Right atrium auricular region (tissue), 2 donors: ENCODE measurements around the gene DHX29. TPM values are rescaled to one million over a fixed set of nuclear protein-coding genes. Genes with fewer than 3 reads are reported as not detected.

Experiments
- DNase-seq: peaks from one replicate; pipeline ENCODE4 v3.0.0-alpha.2; 2019; ENCODE audit warnings: low spot score
- H3K27ac ChIP-seq, 2 donors: fragments of 200-600 bp; sonication (generic); 1 replicate in 1 of 2; 2 replicates in 1 of 2; pipeline ENCODE4 v1.5.1; 2016 to 2019
- H3K27me3 ChIP-seq, 2 donors: fragments of 200-600 bp; sonication (generic); one replicate each; pipeline versions ENCODE4 v1.5.1 to v1.6.0; 2017 to 2019
- H3K36me3 ChIP-seq: fragments of 200-600 bp; sonication (generic); one replicate; pipeline ENCODE4 v1.5.1; 2016
- H3K4me1 ChIP-seq, 2 donors: fragments of 200-600 bp; sonication (generic); one replicate each; pipeline versions ENCODE4 v1.5.1 to v1.6.0; 2017 to 2019
- H3K4me3 ChIP-seq, 2 donors: fragments of 200-600 bp; sonication (generic); 1 replicate in 1 of 2; 2 replicates in 1 of 2; pipeline ENCODE4 v1.5.1; 2017 to 2019; ENCODE audit warnings: mild to moderate bottlenecking in 1 of 2, moderate library complexity in 1 of 2
- H3K9me3 ChIP-seq, 2 donors: fragments of 200-600 bp; sonication (generic); one replicate each; pipeline ENCODE4 v1.5.1; 2019
- total RNA-seq, 2 donors: library from RNA; depleted of rRNA; stranded (reverse); fragments of >200 nt; gene quantifications; one replicate each; pipeline ENCODE4 v1.1.0, GENCODE V29; 2016
- TF ChIP-seq, protein P1 (sequence below), 2 donors: fragments of 200-600 bp; sonication (generic); IDR thresholded peaks; one replicate each; pipeline ENCODE4 v1.5.1; 2019; ENCODE audit warnings: antibody characterized with exemption in 2 of 2

The DHX29 gene, protein sequence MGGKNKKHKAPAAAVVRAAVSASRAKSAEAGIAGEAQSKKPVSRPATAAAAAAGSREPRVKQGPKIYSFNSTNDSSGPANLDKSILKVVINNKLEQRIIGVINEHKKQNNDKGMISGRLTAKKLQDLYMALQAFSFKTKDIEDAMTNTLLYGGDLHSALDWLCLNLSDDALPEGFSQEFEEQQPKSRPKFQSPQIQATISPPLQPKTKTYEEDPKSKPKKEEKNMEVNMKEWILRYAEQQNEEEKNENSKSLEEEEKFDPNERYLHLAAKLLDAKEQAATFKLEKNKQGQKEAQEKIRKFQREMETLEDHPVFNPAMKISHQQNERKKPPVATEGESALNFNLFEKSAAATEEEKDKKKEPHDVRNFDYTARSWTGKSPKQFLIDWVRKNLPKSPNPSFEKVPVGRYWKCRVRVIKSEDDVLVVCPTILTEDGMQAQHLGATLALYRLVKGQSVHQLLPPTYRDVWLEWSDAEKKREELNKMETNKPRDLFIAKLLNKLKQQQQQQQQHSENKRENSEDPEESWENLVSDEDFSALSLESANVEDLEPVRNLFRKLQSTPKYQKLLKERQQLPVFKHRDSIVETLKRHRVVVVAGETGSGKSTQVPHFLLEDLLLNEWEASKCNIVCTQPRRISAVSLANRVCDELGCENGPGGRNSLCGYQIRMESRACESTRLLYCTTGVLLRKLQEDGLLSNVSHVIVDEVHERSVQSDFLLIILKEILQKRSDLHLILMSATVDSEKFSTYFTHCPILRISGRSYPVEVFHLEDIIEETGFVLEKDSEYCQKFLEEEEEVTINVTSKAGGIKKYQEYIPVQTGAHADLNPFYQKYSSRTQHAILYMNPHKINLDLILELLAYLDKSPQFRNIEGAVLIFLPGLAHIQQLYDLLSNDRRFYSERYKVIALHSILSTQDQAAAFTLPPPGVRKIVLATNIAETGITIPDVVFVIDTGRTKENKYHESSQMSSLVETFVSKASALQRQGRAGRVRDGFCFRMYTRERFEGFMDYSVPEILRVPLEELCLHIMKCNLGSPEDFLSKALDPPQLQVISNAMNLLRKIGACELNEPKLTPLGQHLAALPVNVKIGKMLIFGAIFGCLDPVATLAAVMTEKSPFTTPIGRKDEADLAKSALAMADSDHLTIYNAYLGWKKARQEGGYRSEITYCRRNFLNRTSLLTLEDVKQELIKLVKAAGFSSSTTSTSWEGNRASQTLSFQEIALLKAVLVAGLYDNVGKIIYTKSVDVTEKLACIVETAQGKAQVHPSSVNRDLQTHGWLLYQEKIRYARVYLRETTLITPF (N-terminal part only)
- total RNA-seq = 10 to 100 TPM; 17.5 to 20.9 TPM

DNA sequence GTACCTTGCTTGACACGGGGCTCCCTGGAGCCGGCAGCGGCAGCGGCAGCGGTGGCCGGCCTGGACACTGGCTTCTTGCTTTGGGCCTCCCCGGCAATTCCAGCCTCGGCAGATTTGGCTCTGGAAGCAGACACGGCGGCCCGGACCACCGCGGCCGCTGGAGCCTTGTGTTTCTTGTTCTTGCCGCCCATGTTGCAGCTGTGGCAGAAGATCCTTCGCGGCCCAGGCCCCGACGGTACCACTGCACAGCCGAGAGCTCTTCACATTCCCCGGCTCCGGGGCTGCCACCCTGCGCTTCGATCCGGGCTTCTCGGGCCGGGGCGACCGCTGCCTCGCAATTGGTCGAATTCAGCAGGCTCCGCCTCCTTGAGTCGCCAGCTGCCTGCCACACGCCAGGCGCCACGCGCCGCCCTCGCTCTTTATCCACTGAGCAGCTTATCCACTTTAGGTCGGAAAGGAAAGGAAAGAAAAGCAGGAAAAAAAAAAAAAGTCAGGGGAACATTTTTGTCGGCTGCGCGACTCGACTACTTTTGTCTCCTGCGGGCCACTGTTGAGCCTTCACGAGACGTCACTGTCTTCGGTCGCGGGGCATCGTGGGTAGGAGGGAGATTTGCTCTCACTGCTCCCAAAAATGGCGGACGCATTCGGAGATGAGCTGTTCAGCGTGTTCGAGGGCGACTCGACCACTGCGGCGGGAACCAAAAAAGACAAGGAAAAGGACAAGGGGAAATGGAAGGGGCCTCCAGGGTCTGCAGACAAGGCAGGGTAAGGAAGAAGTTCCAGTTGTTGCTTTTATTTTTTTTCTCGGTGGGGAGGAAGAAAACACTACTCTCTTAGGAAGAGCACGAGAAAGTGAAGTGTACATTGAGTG is at the start of gene DHX29, which contains the start of gene MTREX:
TSS of gene DHX29 (minus strand) at position 312 of the 871 bp plus-strand sequence. CDS start at position 191, 121 bp downstream.
TSS of gene MTREX (plus strand) at position 607 of the 871 bp plus-strand sequence. CDS start at position 632, 25 bp downstream.
- H3K27me3 ChIP-seq = no peaks in the 10 kb centered on the region
- H3K4me3 ChIP-seq = peak within 1 kb of the TSS; percentile 86 to 92
- H3K4me1 ChIP-seq = peaks cover 0 to 57% of the 10 kb centered on the region in 2 donors
- no peaks in the 10 kb centered on the region for H3K9me3 ChIP-seq
- no peaks in the 10 kb centered on the region for H3K36me3 ChIP-seq
- peak; percentile 93 for DNase-seq
- TF ChIP-seq, protein P1, sequence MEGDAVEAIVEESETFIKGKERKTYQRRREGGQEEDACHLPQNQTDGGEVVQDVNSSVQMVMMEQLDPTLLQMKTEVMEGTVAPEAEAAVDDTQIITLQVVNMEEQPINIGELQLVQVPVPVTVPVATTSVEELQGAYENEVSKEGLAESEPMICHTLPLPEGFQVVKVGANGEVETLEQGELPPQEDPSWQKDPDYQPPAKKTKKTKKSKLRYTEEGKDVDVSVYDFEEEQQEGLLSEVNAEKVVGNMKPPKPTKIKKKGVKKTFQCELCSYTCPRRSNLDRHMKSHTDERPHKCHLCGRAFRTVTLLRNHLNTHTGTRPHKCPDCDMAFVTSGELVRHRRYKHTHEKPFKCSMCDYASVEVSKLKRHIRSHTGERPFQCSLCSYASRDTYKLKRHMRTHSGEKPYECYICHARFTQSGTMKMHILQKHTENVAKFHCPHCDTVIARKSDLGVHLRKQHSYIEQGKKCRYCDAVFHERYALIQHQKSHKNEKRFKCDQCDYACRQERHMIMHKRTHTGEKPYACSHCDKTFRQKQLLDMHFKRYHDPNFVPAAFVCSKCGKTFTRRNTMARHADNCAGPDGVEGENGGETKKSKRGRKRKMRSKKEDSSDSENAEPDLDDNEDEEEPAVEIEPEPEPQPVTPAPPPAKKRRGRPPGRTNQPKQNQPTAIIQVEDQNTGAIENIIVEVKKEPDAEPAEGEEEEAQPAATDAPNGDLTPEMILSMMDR (IDR thresholded peaks at IDR 0.05) = no peak
- peak within 1 kb of the TSS; percentile 93 to 98 for H3K27ac ChIP-seq

DNA sequence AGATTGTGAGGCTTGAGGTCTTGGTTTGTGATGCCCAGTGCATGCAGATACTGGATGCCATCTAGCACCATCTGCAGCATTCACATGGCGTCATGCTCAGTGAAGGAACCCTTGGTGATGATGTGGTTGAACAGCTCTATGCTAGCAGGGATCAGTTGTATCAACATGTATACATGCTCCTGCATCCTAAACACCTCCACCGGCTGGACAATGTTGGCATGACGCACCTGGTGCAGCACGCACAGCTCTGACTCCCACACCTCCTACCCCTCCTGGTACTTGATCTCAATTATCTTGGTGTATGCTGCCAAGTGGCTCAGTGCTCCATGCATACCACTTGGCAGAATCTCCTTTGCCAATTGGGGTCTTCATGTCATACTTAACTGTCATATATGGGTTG is 49.4 kb upstream of the DHX29 start:
- DNase-seq = no peak
- H3K4me3 ChIP-seq = no peak overlapping the region
- H3K9me3 ChIP-seq = no peaks in the 10 kb centered on the region
- no peaks in the 10 kb centered on the region for H3K4me1 ChIP-seq
- TF ChIP-seq, protein P1 (IDR thresholded peaks at IDR 0.05) = no peak
- H3K27ac ChIP-seq = no peak overlapping the region
- peaks cover 43% of the 10 kb centered on the region for H3K36me3 ChIP-seq
- H3K27me3 ChIP-seq = no peaks in the 10 kb centered on the region

DNA sequence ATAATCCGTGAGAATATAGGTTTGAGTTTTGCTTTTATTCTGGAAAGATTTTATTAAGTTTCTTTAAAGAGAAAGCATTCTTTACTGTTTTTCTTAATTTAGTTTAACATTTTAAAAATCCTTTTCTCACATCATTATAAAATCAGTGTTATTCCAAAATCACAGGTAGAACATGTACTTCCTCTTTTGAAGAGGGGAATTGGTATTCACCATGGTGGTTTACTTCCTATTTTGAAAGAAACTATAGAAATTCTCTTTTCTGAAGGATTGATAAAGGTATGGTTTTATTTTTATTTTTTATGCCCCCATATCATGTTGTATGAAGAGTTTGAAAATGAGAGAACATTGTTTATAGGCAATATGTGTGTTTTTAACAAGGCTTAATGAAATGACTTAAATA is 43.3 kb upstream of the DHX29 start:
- Histone ChIP-seq H3K4me1 (no peaks in the 10 kb centered on the region), H3K36me3 (peaks cover 78% of the 10 kb centered on the region), H3K9me3 (no peaks in the 10 kb centered on the region), H3K27ac (no peak overlapping the region), H3K27me3 (no peaks in the 10 kb centered on the region), H3K4me3 (no peak overlapping the region)
- DNase-seq = no peak
- TF ChIP-seq, protein P1 (IDR thresholded peaks at IDR 0.05) = no peak

DNA sequence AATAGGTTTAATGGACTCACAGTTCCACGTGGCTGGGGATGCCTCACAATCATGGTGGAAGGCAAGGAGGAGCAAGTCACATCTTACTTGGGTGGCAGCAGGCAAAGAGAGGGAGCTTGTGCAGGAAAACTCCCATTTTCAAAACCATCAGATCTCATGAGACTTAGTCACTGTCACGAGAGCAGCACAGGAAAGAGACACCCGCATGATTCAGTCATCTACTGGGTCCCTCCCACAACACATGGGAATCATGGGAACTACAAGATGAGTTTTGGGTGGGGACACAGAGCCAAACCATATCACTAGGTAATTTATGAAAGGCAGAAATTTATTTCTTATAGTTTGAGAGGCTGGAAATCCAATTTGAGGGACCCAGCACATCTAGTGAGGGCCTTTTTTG is 40.3 kb upstream of the DHX29 start:
- no peak overlapping the region for H3K4me3 ChIP-seq
- H3K4me1 ChIP-seq = no peaks in the 10 kb centered on the region
- H3K9me3 ChIP-seq = no peaks in the 10 kb centered on the region
- peaks cover 68% of the 10 kb centered on the region for H3K36me3 ChIP-seq
- no peak overlapping the region for H3K27ac ChIP-seq
- no peaks in the 10 kb centered on the region for H3K27me3 ChIP-seq
- no peak for DNase-seq
- TF ChIP-seq, protein P1 (IDR thresholded peaks at IDR 0.05) = no peak
